CD8-positive, alpha-beta memory T cell (primary cell): ENCODE data around the gene RAE1. TPM values are rescaled to one million over a fixed set of nuclear protein-coding genes. Genes with fewer than 3 reads are reported as not detected.

ENCODE experiments used
- CTCF ChIA-PET: fragments of 350-600 bp; sonication (Branson Sonifier 250); formaldehyde crosslinking; loops from one replicate; lab custom pipeline; 2021; ENCODE audit warnings: antibody characterized with exemption; lab: Charles Lee
- POLR2A ChIA-PET: fragments of 350-600 bp; sonication (Branson Sonifier 250); formaldehyde crosslinking; loops from one replicate; lab custom pipeline; 2021; ENCODE audit warnings: antibody characterized with exemption; lab: Charles Lee
- DNase-seq, 5 donors: peaks; one replicate each; pipeline versions ENCODE4 v3.0.0 to v3.0.0-alpha.2; 2020 to 2022; ENCODE audit warnings: mixed read lengths in 1 of 5
- H3K27ac ChIP-seq: one replicate; pipeline ENCODE4 v1.7.0; 2013; ENCODE audit warnings: low read depth, mild to moderate bottlenecking, low read length, moderate library complexity
- H3K27me3 ChIP-seq: 2 replicates; pipeline ENCODE4 v1.7.0; 2013; ENCODE audit warnings: low read length, mild to moderate bottlenecking; ENCODE audit not compliant: insufficient read depth, poor library complexity, severe bottlenecking
- H3K36me3 ChIP-seq: 2 replicates; pipeline ENCODE4 v1.7.0; 2013; ENCODE audit warnings: mild to moderate bottlenecking, low read length, moderate library complexity; ENCODE audit not compliant: insufficient read depth
- H3K4me1 ChIP-seq: 2 replicates; pipeline ENCODE4 v1.7.0; 2013; ENCODE audit warnings: mild to moderate bottlenecking, low read length, moderate library complexity; ENCODE audit not compliant: insufficient read depth
- H3K4me3 ChIP-seq: 2 replicates; pipeline ENCODE4 v1.7.0; 2013; ENCODE audit warnings: mild to moderate bottlenecking, low read length
- H3K9me3 ChIP-seq: 2 replicates; pipeline ENCODE4 v1.7.0; 2013; ENCODE audit warnings: mild to moderate bottlenecking, low read length
- H3K27ac Mint-ChIP-seq, 8 donors: one replicate each; pipeline ENCODE4 v1.8.0; 2020 to 2021; ENCODE audit warnings: mixed read lengths in 8 of 8, mild to moderate bottlenecking in 6 of 8, inconsistent platforms in 3 of 8, moderate library complexity in 3 of 8
- H3K27me3 Mint-ChIP-seq, 2 donors: one replicate each; pipeline ENCODE4 v1.8.0; 2020 to 2021; ENCODE audit warnings: mixed read lengths in 2 of 2, mild to moderate bottlenecking in 1 of 2, moderate library complexity in 1 of 2
- H3K36me3 Mint-ChIP-seq, 3 donors: one replicate each; pipeline ENCODE4 v1.8.0; 2020 to 2021; ENCODE audit warnings: mixed read lengths in 3 of 3, inconsistent platforms in 1 of 3, mild to moderate bottlenecking in 1 of 3
- H3K4me1 Mint-ChIP-seq, 3 donors: one replicate each; pipeline ENCODE4 v1.8.0; 2020 to 2021; ENCODE audit warnings: mixed read lengths in 3 of 3, inconsistent platforms in 1 of 3, mild to moderate bottlenecking in 1 of 3
- H3K4me3 Mint-ChIP-seq, 7 donors: one replicate each; pipeline ENCODE4 v1.8.0; 2020 to 2021; ENCODE audit warnings: mixed read lengths in 7 of 7, mild to moderate bottlenecking in 6 of 7, moderate library complexity in 4 of 7, inconsistent platforms in 2 of 7
- H3K9me3 Mint-ChIP-seq, 5 donors: one replicate each; pipeline ENCODE4 v1.8.0; 2020 to 2022; ENCODE audit warnings: mixed read lengths in 5 of 5, mild to moderate bottlenecking in 3 of 5, moderate library complexity in 2 of 5, inconsistent platforms in 1 of 5
- polyA plus RNA-seq: library from polyadenylated mRNA; unstranded; fragments of 300-500 nt; fragmentation: Illumina TruSeq; gene quantifications from one replicate; pipeline ENCODE4 v1.2.3, GENCODE V29; 2021
- total RNA-seq, 2 experiments: library from RNA; stranded (reverse); gene quantifications; one replicate each; pipeline ENCODE4 v1.2.3, GENCODE V29; 2021

The RAE1 gene
- total and polyA plus RNA-seq, 3 experiments from 2014 or later = 40.7 to 52.8 (median 50.2) TPM

GRCh38 chr20:57364451-57364850 lies 13.4 kb downstream of the RAE1 start:
- CTCF ChIA-PET = interaction anchor here (0.7 kb wide), 1 partner anchor 15 kb away, joined by 3 read pairs; no protein-coding TSS in a partner anchor
- POLR2A ChIA-PET = no interaction called here
- no peaks in the 10 kb centered on the region for H3K27me3 Mint-ChIP-seq
- Histone ChIP-seq H3K36me3 (peaks cover 32% of the 10 kb centered on the region), H3K4me1 (no peaks in the 10 kb centered on the region), H3K4me3 (no peak overlapping the region), H3K27ac (no peak overlapping the region), H3K27me3 (no peaks in the 10 kb centered on the region), H3K9me3 (no peaks in the 10 kb centered on the region)
- no peak for DNase-seq
- H3K27ac Mint-ChIP-seq = peak overlapping the region in 1 of 8 donors; percentile 62
- H3K9me3 Mint-ChIP-seq = no peaks in the 10 kb centered on the region
- H3K4me1 Mint-ChIP-seq = peaks cover 0 to 5% (median 4%) of the 10 kb centered on the region in 3 donors
- peaks cover 13 to 64% (median 34%) of the 10 kb centered on the region in 3 donors for H3K36me3 Mint-ChIP-seq
- H3K4me3 Mint-ChIP-seq = no peak overlapping the region

- H3K4me1 ChIP-seq = peaks cover 6% of the 10 kb centered on the region
- H3K9me3 Mint-ChIP-seq = no peaks in the 10 kb centered on the region
- no peaks in the 10 kb centered on the region for H3K27me3 ChIP-seq
- no peak overlapping the region for H3K27ac ChIP-seq
- H3K4me1 Mint-ChIP-seq = peaks cover 0 to 9% (median 3%) of the 10 kb centered on the region in 3 donors
- no peak overlapping the region for H3K4me3 Mint-ChIP-seq
- no peaks in the 10 kb centered on the region for H3K9me3 ChIP-seq
- H3K4me3 ChIP-seq = no peak overlapping the region
- peaks cover 71% of the 10 kb centered on the region for H3K36me3 ChIP-seq
- ChIA-PET POLR2A (no interaction called here), CTCF (no interaction called here)
- peaks cover 17 to 95% (median 57%) of the 10 kb centered on the region in 3 donors for H3K36me3 Mint-ChIP-seq
- DNase-seq = no peak
- H3K27ac Mint-ChIP-seq = peak overlapping the region in 1 of 8 donors; percentile 90
- no peaks in the 10 kb centered on the region for H3K27me3 Mint-ChIP-seq
These were observed 18.5 kb downstream of the RAE1 start for GRCh38 chr20:57369596-57369995.

GRCh38 chr20:57370316-57370715 lies 19.3 kb downstream of the RAE1 start:
- no peaks in the 10 kb centered on the region for H3K27me3 Mint-ChIP-seq
- H3K4me3 ChIP-seq = no peak overlapping the region
- peaks cover under 1 to 13% (median 3%) of the 10 kb centered on the region in 3 donors for H3K4me1 Mint-ChIP-seq
- no peaks in the 10 kb centered on the region for H3K9me3 Mint-ChIP-seq
- no peak for DNase-seq
- H3K36me3 ChIP-seq = peaks cover 78% of the 10 kb centered on the region
- H3K27ac ChIP-seq = no peak overlapping the region
- H3K4me1 ChIP-seq = peaks cover 9% of the 10 kb centered on the region
- no peaks in the 10 kb centered on the region for H3K9me3 ChIP-seq
- H3K27ac Mint-ChIP-seq = peak overlapping the region in 1 of 8 donors; percentile 24
- ChIA-PET CTCF (interaction anchor here (1.6 kb wide), 1 partner anchor 11 kb away, joined by 3 read pairs; no protein-coding TSS in a partner anchor), POLR2A (no interaction called here)
- H3K36me3 Mint-ChIP-seq = peaks cover 17 to 97% (median 58%) of the 10 kb centered on the region in 3 donors
- no peak overlapping the region for H3K4me3 Mint-ChIP-seq
- H3K27me3 ChIP-seq = no peaks in the 10 kb centered on the region

GRCh38 chr20:57371363-57371762 lies 20.3 kb downstream of the RAE1 start:
- H3K4me1 ChIP-seq = peaks cover 9% of the 10 kb centered on the region
- H3K4me3 Mint-ChIP-seq = no peak overlapping the region
- peak overlapping the region in 1 of 8 donors; percentile 46 for H3K27ac Mint-ChIP-seq

GRCh38 chr20:57372157-57372556 lies 21.1 kb downstream of the RAE1 start:
- peaks cover 12 to 97% (median 53%) of the 10 kb centered on the region in 3 donors for H3K36me3 Mint-ChIP-seq
- peaks cover 77% of the 10 kb centered on the region for H3K36me3 ChIP-seq
- H3K27me3 ChIP-seq = no peaks in the 10 kb centered on the region
- no peaks in the 10 kb centered on the region for H3K27me3 Mint-ChIP-seq
- H3K27ac Mint-ChIP-seq = no peak overlapping the region
- CTCF ChIA-PET = no interaction called here
- H3K4me1 ChIP-seq = peaks cover 9% of the 10 kb centered on the region
- no peaks in the 10 kb centered on the region for H3K9me3 ChIP-seq
- H3K4me1 Mint-ChIP-seq = peaks cover 2 to 16% (median 3%) of the 10 kb centered on the region in 3 donors
- no peak overlapping the region for H3K4me3 ChIP-seq
- no peak for DNase-seq
- no peak overlapping the region for H3K27ac ChIP-seq
- POLR2A ChIA-PET = no interaction called here
- H3K4me3 Mint-ChIP-seq = no peak overlapping the region
- H3K9me3 Mint-ChIP-seq = no peaks in the 10 kb centered on the region

More at GRCh38 chr20:57371363-57371762, 20.3 kb downstream of the RAE1 start:
- Histone ChIP-seq H3K27me3 (no peaks in the 10 kb centered on the region), H3K4me3 (no peak overlapping the region), H3K36me3 (peaks cover 78% of the 10 kb centered on the region), H3K9me3 (no peaks in the 10 kb centered on the region), H3K27ac (no peak overlapping the region)
- ChIA-PET POLR2A (no interaction called here), CTCF (interaction anchor here (1.6 kb wide), 1 partner anchor 10 kb away, joined by 3 read pairs; no protein-coding TSS in a partner anchor)
- Mint-ChIP-seq H3K9me3 (no peaks in the 10 kb centered on the region), H3K4me1 (peaks cover 2 to 16% (median 3%) of the 10 kb centered on the region in 3 donors), H3K36me3 (peaks cover 12 to 98% (median 56%) of the 10 kb centered on the region in 3 donors), H3K27me3 (no peaks in the 10 kb centered on the region)
- DNase-seq = no peak

GRCh38 chr20:57372581-57373350 lies 21.7 kb downstream of the RAE1 start:
- Mint-ChIP-seq H3K27me3 (no peaks in the 10 kb centered on the region), H3K36me3 (peaks cover 12 to 98% (median 55%) of the 10 kb centered on the region in 3 donors), H3K9me3 (no peaks in the 10 kb centered on the region), H3K4me3 (no peak overlapping the region), H3K27ac (peak overlapping the region in 2 of 8 donors; percentile 9 to 26), H3K4me1 (peaks cover 2 to 16% (median 3%) of the 10 kb centered on the region in 3 donors)
- Histone ChIP-seq H3K27ac (no peak overlapping the region), H3K36me3 (peaks cover 78% of the 10 kb centered on the region), H3K9me3 (no peaks in the 10 kb centered on the region), H3K4me1 (peaks cover 9% of the 10 kb centered on the region), H3K27me3 (no peaks in the 10 kb centered on the region), H3K4me3 (no peak overlapping the region)
- no peak for DNase-seq
- POLR2A ChIA-PET = no interaction called here
- CTCF ChIA-PET = interaction anchor here (1.1 kb wide), 1 partner anchor 17 kb away, joined by 3 read pairs; no protein-coding TSS in a partner anchor

- Histone ChIP-seq H3K27me3 (no peaks in the 10 kb centered on the region), H3K27ac (no peak overlapping the region), H3K4me3 (no peak overlapping the region), H3K9me3 (no peaks in the 10 kb centered on the region), H3K36me3 (peaks cover 82% of the 10 kb centered on the region), H3K4me1 (peaks cover 9% of the 10 kb centered on the region)
- CTCF ChIA-PET = no interaction called here
- Mint-ChIP-seq H3K4me1 (peaks cover 2 to 20% (median 10%) of the 10 kb centered on the region in 3 donors), H3K27ac (peak overlapping the region in 2 of 8 donors; percentile 14 to 68), H3K9me3 (no peaks in the 10 kb centered on the region), H3K36me3 (peaks cover 7 to 97% (median 46%) of the 10 kb centered on the region in 3 donors), H3K27me3 (no peaks in the 10 kb centered on the region), H3K4me3 (no peak overlapping the region)
- POLR2A ChIA-PET = no interaction called here
- peak in 1 of 5 donors; percentile 25 for DNase-seq
These were observed 23.4 kb downstream of the RAE1 start for GRCh38 chr20:57374343-57374930.
